Measurements from ENCODE around the gene LRMDA.
"Not testable (repeated sequence)": the region's sequence is repeated elsewhere in the genome, so short reads cannot be mapped to it uniquely, and the experiment has no call there.

LRMDA gene

DNA sequence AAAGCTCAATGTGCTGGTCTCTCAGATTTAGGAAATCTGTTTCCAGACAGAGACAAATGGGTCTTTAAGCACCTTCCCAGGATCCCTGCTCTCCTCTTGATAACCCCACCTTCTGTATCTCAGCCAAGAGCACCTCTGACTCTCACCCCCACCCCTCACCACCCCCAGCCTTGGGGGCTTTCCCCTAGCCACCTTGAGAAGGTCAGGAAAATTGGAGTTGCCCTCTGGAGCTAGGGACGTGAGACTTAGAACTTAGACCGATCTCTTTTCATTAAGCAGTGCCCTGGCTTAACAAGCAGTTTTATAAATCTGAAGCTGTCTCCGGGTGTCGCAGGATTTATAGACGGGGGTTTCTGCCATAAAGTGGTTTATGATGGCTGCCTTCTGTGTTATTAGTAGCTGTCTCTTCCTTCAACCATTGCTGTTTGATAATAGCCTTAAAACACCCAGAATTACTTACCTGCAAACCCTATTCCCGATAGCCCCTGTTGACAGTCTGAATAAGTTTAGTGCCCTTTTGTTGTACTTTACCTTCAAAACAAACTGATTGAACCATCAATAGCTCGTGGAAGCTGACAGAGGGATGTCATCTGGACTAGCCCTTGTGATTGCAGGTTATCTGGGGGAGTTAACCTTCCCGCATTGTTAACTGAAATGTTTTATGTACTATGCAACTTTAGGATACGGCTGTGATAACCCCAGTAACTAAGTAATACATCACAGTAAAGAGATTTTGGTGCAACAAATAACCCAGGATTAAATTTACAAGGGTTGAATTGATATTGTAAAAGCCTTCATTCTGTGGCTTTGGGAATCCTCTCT lies 621.5 kb downstream of the LRMDA start:
- Histone ChIP-seq H3K36me3 (ENCODE audit: control insufficient read depth, insufficient read depth, low read length) (no peaks in the 10 kb centered on the region), H3K27me3 (ENCODE audit: control insufficient read depth, insufficient read depth, low read length) (no peaks in the 10 kb centered on the region), H3K9ac (no peak overlapping the region), H3K9me3 (ENCODE audit: control insufficient read depth, low read length) (no peaks in the 10 kb centered on the region), H2AFZ (no peak overlapping the region), H3K4me3 (ENCODE audit: low read depth, low read length) (no peak overlapping the region), H3K4me1 (no peaks in the 10 kb centered on the region), H3K27ac (no peak overlapping the region), H3K79me2 (no peaks in the 10 kb centered on the region), H3K4me2 (ENCODE audit: low read length) (no peak overlapping the region)
- no peak for TF ChIP-seq CTCF (IDR thresholded peaks at IDR 0.05)

GRCh38 chr10:76055466-76055865 lies 624.0 kb downstream of the LRMDA start:
- no peaks in the 10 kb centered on the region for H3K36me3 ChIP-seq (ENCODE audit: control insufficient read depth, insufficient read depth, low read length)
- H2AFZ ChIP-seq: no peak overlapping the region
- H3K4me1 ChIP-seq: no peaks in the 10 kb centered on the region
- no peaks in the 10 kb centered on the region for H3K79me2 ChIP-seq
- no peak overlapping the region for H3K27ac ChIP-seq
- no peak overlapping the region for H3K4me3 ChIP-seq (ENCODE audit: low read depth, low read length)
- no peak overlapping the region for H3K9ac ChIP-seq
- H3K9me3 ChIP-seq (ENCODE audit: control insufficient read depth, low read length): no peaks in the 10 kb centered on the region
- no peaks in the 10 kb centered on the region for H3K27me3 ChIP-seq (ENCODE audit: control insufficient read depth, insufficient read depth, low read length)
- no peak overlapping the region for H3K4me2 ChIP-seq (ENCODE audit: low read length)
- no peak for TF ChIP-seq CTCF (IDR thresholded peaks at IDR 0.05)

GRCh38 chr10:76055963-76056362 lies 624.5 kb downstream of the LRMDA start:
- Histone ChIP-seq H3K4me3 (ENCODE audit: low read depth, low read length) (no peak overlapping the region), H3K9me3 (ENCODE audit: control insufficient read depth, low read length) (no peaks in the 10 kb centered on the region), H3K27ac (no peak overlapping the region), H3K36me3 (ENCODE audit: control insufficient read depth, insufficient read depth, low read length) (no peaks in the 10 kb centered on the region), H3K79me2 (no peaks in the 10 kb centered on the region), H3K4me1 (no peaks in the 10 kb centered on the region), H3K9ac (no peak overlapping the region), H3K27me3 (ENCODE audit: control insufficient read depth, insufficient read depth, low read length) (no peaks in the 10 kb centered on the region), H3K4me2 (ENCODE audit: low read length) (no peak overlapping the region), H2AFZ (no peak overlapping the region)
- TF ChIP-seq CTCF (IDR thresholded peaks at IDR 0.05): no peak

GRCh38 chr10:76060993-76061392 lies 629.6 kb downstream of the LRMDA start:
- H3K36me3 ChIP-seq (ENCODE audit: control insufficient read depth, insufficient read depth, low read length); H3K9me3 ChIP-seq (ENCODE audit: control insufficient read depth, low read length); H3K27me3 ChIP-seq (ENCODE audit: control insufficient read depth, insufficient read depth, low read length); H3K9ac ChIP-seq; H3K4me2 ChIP-seq (ENCODE audit: low read length); H2AFZ ChIP-seq; H3K79me2 ChIP-seq; H3K27ac ChIP-seq; H3K4me3 ChIP-seq (ENCODE audit: low read depth, low read length); H3K4me1 ChIP-seq: not testable (repeated sequence)

DNA sequence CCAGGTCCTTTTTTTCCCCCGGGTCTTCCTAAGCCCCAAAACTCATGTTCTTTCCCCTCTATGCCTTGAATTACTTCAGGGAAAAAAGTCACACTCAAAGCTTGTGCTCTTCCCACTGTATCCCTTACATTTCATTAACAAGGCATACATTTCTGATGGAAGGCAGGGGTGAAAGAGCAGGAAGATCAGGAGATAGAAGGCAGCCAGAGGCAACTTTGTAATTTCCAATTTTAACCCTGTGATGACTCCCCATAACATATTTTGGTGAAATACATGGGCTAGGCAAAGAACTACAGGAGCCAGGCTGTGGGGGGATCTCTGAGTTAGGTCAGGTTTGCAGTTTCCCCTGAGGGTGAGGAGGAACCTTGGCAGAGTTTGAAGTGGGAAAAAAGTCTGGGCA lies 635.0 kb downstream of the LRMDA start:
- Histone ChIP-seq H3K79me2 (no peaks in the 10 kb centered on the region), H3K36me3 (ENCODE audit: control insufficient read depth, insufficient read depth, low read length) (no peaks in the 10 kb centered on the region), H3K4me3 (ENCODE audit: low read depth, low read length) (no peak overlapping the region), H3K9ac (no peak overlapping the region), H2AFZ (no peak overlapping the region), H3K4me1 (no peaks in the 10 kb centered on the region), H3K4me2 (ENCODE audit: low read length) (no peak overlapping the region), H3K27ac (no peak overlapping the region), H3K27me3 (ENCODE audit: control insufficient read depth, insufficient read depth, low read length) (no peaks in the 10 kb centered on the region), H3K9me3 (ENCODE audit: control insufficient read depth, low read length) (no peaks in the 10 kb centered on the region)
- no peak for TF ChIP-seq CTCF (IDR thresholded peaks at IDR 0.05)

Measured in parathyroid adenoma (tissue), 2 donors.